Neural progenitor cell (in vitro differentiated cells): ENCODE results near the gene RNASE9.

Experiments
- CTCF ChIP-seq: fragments of 200-600 bp; sonication (generic); IDR thresholded peaks from 2 replicates; pipeline ENCODE4 v1.5.1; 2017; ENCODE audit warnings: antibody characterized with exemption, mild to moderate bottlenecking
- EZH2 ChIP-seq: fragments of 200-600 bp; sonication (generic); IDR thresholded peaks from 2 replicates; pipeline ENCODE4 v1.6.1; 2017; ENCODE audit warnings: antibody characterized with exemption, mild to moderate bottlenecking, moderate library complexity
- EZH2phosphoT487 ChIP-seq: fragments of 200-600 bp; sonication (generic); IDR thresholded peaks from 2 replicates; pipeline ENCODE4 v1.6.1; 2017; ENCODE audit warnings: antibody characterized with exemption

- TF ChIP-seq CTCF (no peak), EZH2 (no peak), EZH2phosphoT487 (no peak)
Observed at GRCh38 chr14:20551606-20552005, 9.2 kb downstream of the RNASE9 start.
